Kidney capillary endothelial cell (primary cell): ENCODE data around the gene PPP1R14B.
"Not testable (repeated sequence)": the region's sequence is repeated elsewhere in the genome, so short reads cannot be mapped to it uniquely, and the experiment has no call there.

Experiments
- DNase-seq: peaks from one replicate; pipeline ENCODE4 v3.0.0-alpha.2; 2018; ENCODE audit warnings: low spot score

PPP1R14B gene

DNA sequence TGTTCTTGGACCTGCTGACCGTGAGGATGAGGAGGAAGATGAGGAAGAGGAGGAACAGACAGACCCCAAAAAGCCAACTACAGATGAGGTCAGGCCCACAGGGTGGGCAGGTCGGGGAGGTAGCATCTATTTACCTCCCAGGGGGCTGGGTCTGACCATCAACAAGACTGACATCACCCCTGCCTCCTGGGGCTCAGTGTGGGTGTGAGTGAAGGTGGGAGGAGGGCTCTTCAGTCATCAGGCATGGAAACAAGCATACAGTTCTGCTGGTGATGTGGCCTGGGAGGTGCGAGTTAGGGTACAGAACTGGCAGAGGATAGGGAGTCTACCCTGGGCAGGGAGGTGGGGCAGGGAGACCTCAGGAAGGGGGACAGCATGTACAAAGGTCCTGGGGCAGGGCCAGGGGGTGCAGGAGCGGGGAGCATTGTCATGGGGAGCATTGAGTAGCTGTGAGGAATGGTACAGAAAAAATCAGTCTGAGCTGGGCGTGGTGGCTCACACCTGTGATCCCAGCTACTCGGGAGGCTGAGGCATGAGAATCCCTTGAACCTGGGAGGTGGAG, 13.5 kb upstream of the PPP1R14B start:
- DNase-seq = no peak

DNA sequence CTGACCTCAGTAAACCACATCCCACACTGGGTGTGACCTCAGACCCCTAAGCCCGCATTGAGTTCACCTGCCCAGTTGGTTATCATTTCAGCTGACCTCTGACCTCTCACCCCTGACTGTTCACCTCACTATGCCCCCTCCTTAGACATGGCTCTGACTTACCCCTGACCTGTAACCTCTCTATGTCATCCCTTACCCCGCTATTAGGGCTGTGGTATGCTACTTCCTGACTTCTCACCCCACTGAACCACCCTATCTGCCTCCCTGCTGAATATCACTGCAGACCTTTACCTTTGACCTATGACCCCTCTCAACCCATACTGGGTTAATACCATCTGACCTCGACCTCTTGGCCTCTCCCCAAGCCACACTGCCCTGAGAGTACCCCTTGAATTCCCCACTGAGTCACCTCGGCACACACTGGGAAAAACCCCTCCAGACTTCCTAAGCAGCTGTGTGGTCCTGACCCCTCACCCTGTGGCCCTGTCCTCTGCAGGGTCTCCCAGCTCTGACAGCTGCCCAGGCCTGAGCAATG, 12.9 kb upstream of the PPP1R14B start:
- no peak for DNase-seq

DNA sequence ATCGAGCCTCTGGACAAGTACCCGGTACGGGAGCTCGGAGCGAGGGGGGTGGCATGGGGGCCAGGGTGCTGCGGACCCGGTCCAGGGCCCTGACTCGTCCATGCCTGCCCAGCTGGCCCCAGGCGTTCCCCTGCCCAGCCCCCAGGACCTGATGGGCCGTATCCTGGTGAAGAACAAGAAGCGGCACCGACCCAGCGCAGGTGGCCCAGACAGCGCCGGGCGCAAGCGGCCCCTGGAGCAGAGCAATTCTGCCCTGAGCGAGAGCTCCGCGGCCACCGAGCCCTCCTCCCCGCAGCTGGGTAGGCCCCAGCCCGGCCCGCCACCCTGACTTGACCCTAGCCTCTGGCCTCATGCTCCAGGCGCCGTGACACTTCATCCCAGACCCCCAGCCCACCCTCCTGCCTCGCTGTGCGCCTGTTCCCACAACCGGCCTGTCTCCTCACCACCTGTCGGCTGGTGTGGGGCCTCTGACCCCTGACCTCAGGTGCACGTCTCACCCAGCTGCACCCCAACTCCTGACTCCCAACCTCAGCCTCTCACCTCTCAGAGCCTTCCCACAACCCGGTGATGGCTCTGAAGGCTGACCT, 12.3 kb upstream of the PPP1R14B start:
- DNase-seq = no peak

DNA sequence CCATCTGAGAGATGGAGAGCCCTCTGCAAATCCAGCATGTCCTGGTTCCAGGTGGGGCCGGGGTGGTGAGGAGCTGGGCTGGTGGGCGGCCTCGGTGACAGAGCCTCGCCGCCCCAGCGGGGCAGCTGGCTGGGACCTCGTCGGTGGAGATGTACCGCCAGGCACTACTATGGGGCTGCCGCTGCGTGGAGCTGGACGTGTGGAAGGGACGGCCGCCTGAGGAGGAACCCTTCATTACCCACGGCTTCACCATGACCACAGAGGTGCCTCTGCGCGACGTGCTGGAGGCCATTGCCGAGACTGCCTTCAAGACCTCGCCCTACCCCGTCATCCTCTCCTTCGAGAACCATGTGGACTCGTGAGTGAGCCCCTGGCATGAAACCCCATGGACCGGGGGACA, 11.6 kb upstream of the PPP1R14B start:
- DNase-seq = no peak

DNA sequence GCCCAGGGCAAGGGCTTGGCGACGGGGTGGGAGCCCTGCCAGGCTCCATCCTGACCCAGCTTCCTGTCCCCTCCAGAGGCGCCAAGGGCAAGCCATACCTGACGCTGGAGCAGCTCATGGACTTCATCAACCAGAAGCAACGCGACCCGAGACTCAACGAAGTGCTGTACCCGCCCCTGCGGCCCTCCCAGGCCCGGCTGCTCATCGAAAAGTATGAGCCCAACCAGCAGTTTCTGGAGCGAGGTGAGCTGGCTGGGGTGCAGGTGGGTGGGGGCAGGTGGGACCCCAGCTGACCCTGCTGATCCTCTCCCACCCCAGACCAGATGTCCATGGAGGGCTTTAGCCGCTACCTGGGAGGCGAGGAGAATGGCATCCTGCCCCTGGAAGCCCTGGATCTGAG, 9.6 kb upstream of the PPP1R14B start:
- no peak for DNase-seq

DNA sequence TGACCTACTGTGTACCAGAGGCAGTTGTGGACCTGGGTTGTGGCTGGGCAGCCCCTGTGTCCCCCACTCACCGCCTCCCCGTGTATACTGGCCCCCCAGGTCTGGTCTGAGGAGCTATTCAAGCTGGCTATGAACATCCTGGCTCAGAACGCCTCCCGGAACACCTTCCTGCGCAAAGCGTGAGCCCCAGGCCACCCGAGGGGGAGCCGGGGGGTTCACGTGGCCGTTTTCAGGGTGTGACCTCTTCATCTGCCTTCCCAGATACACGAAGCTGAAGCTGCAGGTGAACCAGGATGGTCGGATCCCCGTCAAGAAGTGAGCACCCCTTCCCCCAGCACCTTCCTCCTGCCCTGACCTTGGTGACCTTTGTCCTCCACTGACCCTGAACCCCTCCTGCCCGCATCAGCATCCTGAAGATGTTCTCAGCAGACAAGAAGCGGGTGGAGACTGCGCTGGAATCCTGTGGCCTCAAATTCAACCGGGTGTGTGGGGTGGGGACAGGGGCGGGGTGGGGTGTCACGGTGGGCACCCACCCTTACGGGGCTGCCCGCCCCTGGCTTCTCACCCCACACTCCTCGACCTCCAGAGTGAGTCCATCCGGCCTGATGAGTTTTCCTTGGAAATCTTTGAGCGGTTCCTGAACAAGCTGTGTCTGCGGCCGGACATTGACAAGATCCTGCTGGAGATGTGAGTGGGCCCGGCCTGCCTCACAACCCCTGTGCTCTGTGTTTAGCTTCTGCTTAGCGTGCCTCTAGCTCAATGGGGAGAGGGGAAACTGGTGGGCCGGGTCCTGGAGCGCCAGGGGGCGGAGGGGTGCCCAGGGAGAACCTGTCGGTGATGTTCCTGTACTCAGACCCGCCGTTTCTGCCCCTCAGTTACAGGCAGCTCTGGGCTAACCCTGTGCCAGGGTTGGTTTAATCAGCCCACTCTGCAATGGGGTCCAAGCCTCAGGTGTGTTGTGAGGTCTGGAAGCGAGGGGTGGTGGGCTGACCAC, 8.7 kb upstream of the PPP1R14B start:
- DNase-seq = no peak

DNA sequence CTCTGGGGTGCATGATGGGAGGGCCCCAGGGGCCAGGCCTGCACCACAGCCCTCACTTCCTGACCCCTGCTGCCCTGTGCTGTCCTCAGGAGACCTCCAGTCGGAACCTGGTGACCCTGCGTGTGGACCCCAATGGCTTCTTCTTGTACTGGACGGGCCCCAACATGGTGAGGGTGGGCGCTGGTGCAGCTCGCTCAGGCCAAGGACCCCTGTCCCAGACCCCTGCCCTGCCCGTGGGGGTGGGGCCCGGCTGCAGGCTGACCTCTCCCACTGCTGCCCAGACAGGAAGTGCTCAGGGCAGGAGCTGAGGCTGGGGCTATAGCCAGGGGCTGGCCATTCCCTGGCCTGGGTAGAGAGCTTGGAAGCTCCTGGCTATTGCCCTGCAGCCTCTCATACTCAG, 7.6 kb upstream of the PPP1R14B start:
- no peak for DNase-seq

DNA sequence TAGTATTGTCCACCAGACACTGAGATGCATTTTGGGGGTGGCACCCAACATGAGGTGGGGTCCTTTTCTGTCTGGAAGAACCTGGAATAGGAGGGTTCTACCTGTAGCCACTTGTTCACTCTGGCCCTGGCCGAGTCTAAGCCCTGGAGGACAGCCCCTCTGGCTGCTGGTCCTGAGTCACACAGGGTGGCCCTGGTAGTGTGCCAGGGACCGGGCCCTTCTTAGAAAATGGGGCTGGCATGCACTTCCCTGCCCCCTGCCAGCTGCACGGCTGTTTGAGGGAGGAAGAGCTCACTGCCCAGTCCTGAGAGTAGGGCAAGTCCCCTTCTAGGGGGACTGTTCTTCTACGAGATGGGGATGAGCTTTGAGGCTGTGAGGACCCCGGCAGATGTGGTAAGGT, 6.7 kb upstream of the PPP1R14B start:
- DNase-seq = no peak

DNA sequence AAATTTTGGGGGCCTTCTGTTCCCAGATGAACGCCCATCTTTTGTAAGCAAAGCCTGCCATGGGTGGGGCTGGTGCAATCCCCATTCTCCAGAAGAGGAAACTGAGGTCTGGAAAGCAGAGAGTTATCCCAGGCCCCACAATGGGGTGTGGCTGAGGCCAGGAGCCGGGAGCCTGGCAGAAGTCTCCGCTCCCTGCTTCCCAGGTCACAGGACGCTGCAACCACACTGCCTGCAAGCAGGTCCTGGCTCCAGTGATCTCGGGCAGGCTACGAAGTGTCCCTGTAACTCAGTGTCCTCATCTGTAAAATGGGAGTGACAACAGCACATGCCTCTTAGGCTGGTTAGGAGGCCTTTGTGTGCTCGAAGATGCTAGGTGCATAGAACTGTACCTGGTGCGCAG, 6.3 kb upstream of the PPP1R14B start:
- no peak for DNase-seq

DNA sequence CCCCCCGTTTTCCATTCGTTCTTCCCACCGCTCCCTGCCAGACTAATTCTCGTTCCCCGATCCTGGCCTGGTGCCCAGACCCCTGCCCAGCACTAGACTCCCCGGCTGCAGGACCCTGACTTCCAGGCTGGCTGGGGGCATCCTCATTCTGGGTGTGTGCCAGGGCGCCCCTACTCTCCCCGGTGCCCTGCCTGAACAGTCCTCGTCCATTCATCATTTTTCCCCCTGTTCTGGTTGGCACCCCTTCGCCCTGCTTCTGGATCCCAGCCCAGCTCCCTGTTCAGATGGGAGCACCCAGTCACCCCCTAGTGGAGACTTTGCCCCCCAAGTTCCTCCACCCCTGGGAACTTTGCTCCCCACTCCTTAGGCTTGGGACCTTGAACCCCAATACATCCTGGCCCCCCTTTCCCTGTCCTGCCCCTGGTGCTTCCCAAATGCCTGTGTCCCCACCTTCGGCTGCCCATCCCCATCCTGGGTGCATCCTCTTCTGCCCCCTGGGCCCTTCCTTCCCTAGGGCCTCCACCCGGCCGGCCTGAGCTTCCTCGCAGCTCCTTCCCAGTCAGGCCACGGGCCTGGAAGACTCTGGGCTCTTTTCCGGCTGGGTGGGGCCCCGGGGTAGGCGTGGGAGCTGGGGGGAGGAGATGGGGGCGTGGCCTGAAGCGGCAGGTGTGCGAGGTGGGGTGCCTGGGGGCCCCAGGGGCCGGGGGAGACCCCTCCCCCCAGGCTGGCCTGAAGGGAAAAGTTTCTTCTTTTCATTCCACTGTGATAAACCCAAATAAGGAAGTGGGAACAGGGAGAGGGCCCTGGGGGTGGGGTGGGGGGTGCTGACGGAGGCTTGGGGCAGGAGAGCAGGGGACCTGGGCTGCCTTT, 5.5 kb upstream of the PPP1R14B start:
- DNase-seq = no peak

DNA sequence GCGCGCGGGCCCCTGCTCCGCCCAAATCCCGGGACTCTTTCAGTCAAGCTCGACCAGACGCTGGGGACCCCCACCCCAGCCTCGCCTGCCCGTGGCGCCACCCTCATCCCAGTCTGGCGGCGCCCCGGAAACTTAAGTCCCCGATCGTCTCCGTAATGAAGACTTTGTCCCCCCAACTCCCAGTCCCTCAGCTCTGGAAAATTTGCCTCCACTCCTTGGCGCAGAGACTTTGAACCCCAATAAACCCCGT, 4.9 kb upstream of the PPP1R14B start:
- no peak for DNase-seq

DNA sequence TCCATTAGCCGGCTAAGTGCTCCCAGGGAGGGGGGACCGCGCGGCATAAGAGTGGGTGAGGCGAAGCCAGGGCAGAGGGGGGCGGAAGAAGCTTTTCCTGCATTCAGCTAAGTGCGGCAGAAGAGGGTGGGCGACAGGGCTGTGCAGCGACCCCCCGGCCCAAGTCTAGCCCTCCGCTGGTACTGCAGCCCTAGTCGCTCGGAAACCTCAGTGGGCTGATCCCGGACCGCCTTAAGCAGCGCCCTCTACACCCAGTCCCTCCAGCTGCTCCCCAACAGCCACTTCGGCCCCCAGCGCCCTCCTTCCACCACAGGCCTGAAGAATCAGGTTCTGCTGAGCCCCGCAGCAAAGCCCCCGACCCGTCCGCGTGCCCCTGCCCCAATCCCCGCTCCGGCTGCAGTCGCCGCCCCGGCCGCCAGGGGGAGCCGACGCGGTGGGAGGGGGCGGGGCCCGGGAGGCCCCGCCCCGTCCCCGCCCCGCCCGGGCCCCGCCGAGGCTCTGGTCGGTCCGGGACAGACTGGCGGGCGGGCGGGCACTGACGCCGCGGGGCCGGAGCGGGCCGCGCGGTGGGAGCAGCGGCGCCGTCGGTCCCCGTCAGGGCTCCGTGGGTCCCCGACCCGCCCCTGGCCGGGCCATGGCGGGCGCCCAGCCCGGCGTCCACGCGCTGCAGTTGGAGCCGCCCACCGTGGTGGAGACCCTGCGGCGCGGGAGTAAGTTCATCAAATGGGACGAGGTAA, 4.4 kb upstream of the PPP1R14B start, which contains the start of gene PLCB3:
PLCB3 (plus strand) TSS at position 515 of the 737 bp plus-strand sequence; CDS start at position 635, 120 bp downstream.
- no peak for DNase-seq

DNA sequence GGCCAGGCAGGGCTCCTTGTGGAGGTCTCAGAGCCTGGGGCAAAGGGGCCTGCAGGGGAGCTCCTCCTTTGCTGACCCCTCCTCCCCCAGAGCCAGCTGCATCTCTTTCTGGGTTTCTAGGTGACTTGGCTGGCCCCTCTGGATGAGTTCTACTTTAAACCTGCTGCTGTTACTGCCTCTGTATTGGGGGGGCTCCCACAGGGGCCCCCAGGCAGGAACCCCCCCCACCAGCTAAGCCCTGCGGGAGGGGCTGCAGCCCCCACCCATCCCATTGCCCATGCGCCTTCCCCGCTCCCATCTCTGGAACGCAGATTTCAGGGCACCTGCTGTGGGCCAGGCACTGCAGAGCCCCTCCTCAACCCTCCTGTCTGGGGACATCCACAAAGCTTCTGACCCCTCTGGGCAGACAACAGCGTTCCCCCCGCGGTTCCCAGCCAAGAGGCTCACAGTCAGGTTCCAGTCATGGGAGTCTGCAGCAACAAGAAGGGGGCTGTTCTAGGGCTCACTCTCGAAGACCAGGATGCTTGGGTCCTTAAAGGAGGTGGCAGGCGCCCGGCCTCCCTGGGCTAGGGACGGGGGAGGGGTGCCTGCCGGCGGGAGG, 3.8 kb upstream of the PPP1R14B start:
- no peak for DNase-seq

DNA sequence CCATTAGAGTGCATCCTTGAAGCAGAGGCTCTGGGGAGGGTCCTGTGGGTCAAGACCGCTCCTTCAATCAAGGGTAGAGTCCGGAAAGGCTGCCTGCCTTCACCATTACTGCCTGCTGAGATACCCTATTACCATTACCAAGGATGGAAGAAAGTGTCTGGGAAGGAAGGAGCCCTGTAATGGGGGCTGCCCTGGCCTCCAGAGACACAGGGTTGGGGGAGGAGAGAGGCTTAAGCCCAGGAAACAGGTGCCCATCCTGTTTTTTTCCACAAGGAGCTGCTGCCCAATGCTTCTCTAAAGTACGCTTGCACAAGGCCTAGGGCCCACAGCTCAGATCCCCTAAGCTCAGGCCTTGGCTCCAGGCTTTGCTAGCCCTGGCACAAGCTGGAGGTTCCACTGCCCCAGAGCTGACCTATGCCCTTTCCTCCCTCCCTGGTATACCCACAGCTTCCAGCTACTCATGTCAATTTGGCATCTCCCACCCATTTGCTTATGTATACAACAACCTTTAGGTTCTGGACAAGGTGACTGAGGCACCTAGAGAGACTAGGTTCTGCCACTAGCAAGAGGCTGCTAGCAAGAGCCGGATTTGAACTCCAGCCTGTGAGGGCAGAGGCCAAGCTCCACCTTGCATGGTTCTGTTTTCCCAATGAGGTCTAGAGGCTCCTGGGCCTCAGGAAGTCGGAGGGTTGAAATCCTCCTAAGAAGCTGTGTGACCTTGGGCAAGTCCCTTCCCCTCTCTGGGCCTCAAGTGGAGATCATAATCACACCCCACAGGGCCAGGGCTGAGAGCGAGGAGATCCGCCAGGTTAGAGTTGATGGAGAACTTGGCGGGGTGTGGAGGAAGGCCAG, 3.0 kb upstream of the PPP1R14B start:
- no peak for DNase-seq

DNA sequence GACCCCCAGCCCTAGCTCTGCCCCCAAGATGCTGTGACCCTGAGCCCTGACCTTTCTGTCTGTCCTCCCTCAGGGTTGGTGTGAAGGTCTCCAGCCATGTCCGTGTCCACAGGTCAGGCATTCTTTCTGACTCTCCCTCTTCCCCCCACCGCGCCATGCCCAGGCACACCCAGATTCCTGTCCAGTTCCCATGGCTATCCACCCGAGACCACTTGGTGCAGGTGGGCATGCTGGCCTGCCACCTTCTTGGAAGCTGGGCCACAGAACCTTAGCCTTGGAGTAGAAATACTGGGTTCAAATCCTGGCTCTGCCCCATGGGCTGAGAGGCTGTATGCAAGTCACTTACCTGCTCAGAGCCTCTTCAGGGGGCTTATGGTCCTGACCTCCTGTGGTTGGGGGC, 2.3 kb upstream of the PPP1R14B start:
- no peak for DNase-seq

DNA sequence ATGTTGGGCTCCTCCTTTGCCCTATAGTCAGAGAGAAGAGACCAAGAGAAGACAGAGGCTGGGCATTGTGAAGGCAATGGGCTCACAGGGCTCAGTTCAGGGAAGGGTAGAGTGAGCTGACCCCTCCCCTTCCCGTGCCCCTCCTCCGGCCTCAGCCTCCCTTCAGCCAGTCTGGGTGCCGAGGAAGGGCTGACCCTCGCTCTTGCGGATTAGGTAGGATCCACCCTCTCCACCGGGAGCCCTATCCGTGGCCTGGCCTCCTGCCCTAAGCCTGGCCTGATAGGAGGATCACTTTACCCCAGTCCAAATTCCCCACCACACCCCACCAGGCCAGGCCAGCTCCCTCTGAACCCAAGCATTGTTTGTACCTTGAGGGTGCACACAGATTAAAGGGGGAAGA, 1.8 kb upstream of the PPP1R14B start:
- no peak for DNase-seq

DNA sequence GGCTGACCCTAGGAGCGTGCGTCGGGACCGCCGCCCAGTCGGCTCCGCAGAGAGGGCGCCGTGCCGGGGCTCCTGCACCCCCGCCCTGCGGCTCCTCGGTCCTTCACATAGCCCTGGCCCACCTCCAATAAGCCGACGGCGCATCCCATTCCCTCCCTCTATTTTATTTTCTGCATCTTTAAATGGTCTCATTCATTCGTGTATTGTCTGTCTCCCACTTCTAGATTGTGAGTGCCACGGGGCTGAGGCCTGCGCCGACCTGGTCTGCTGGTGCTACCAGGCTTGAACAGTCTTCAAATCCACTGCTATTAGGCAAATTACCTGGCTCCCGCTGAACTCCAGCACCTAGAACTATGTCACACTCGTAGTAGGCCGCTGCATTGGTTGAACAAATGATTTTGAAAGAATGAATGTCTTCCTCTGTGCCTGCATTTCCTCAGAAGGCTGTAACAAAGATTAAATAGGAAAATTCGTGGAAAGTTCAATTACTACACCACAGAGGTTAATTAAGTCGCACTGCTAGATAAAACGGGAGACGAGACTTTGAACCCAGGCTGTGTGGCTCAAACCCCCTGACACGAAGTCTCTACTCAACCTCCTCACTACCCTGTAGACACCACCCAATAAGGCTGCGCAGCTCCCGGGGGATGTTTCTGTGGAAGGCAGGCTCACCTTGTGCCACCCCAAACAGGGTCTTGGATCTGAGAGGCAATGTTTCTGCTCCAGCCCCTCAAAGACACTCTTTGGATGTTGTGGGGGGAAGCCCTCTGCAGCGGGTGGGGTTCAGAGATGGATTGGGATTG, 1.2 kb upstream of the PPP1R14B start:
- no peak for DNase-seq

DNA sequence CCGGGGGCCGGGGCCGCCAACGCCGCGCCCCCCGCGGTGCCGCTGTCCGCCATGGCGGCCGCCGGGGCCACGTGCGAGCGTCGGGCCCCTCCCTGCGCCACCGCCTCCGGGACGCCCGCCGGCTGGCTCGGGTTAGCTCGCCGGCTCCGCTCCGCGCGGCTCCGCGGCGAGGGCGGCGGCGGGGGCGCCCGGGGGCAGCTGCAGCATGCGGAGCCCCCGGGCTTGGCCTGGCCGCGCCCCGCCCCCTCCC, 197 bp downstream of the PPP1R14B start:
- not testable (repeated sequence) for DNase-seq

DNA sequence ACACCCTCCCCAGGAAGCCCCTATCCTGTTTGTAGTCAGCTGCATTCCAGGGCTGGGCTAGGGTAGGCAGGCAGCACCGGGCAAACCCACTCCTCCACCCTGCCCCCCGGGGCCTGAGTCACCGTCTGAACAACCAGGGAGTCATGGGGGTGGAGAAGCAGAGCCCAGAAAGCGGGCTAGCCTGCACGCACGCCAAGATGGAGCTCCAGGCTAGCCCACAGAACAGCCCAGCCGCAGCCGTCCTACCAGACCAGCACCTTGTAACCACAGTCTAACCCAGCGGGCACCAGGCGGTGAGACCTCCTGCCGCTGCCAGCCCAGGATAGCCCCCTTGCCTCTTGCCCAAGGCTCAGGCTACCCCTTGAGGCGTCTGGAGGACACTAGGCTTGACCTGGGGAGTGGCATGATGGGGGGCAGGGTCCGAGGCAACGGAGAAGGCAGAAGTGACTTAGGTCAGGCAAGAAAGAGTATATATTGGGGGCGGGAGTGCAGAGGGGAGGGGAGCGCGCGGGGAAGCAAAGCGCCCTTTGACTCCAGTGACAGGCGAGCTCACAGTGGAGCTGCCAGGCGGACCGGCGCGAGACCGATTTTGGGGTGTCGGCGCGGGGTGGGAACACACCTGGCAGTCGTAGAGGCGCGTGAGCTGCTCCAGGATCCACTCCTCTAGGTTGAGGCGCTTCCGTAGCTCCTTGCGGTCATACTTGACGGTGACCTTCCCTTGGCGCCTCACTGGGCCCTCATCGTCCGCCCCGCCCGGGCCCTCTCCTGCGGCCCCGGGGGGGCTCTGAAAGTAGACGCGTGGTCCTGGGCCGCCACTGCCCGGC, 734 bp downstream of the PPP1R14B start:
- DNase-seq = peak; percentile 84
